Gastrocnemius medialis (tissue), 4 donors: ENCODE results near the gene PPP3CA.

ENCODE experiments used
- CTCF ChIP-seq, 5 experiments: fragments of 450-650 bp in 3 of 5; fragments of 200-600 bp in 2 of 5; sonication (generic) in 2 of 5; IDR thresholded peaks in 4 of 5; conservative IDR thresholded peaks in 1 of 5; 1 replicate in 4 of 5; 2 replicates in 1 of 5; pipeline ENCODE4 v1.5.1; 2016 to 2019; ENCODE audit warnings: antibody characterized with exemption in 5 of 5, mild to moderate bottlenecking in 3 of 5, moderate library complexity in 3 of 5
- POLR2A ChIP-seq, 2 donors: fragments of 450-650 bp; IDR thresholded peaks; one replicate each; pipeline ENCODE4 v1.6.1; 2017; ENCODE audit warnings: antibody characterized with exemption in 2 of 2, mild to moderate bottlenecking in 2 of 2, moderate library complexity in 2 of 2

GRCh38 chr4:101140228-101140627 is 207.1 kb downstream of the PPP3CA start:
- TF ChIP-seq CTCF (IDR thresholded peaks at IDR 0.05 in 4 of 5, conservative IDR thresholded peaks at IDR 0.05 in 1 of 5) (no peak), POLR2A (IDR thresholded peaks at IDR 0.05) (no peak)
